ENCODE measurements around the gene KCTD2.

DNA sequence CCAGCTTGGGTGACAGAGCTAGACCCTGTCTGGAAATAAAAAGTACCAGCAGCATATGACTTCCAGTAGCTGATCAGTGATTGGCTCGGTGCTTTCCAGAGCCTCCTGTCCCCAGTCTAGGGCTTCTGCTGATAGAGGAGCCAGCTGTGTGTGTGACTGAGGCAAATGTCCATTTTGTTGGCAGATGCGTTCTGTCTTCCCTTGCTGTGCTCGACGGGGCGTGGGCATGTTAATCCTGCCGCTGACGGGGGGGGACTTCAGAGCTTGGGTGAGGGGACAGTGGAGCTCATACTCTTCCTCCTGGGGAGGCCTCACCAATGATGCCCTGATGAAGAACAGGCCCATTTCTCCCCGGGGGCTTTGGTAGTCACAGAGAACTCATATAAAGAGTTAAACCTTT, 14.6 kb downstream of the KCTD2 start:
- TF ChIP-seq, protein P1, sequence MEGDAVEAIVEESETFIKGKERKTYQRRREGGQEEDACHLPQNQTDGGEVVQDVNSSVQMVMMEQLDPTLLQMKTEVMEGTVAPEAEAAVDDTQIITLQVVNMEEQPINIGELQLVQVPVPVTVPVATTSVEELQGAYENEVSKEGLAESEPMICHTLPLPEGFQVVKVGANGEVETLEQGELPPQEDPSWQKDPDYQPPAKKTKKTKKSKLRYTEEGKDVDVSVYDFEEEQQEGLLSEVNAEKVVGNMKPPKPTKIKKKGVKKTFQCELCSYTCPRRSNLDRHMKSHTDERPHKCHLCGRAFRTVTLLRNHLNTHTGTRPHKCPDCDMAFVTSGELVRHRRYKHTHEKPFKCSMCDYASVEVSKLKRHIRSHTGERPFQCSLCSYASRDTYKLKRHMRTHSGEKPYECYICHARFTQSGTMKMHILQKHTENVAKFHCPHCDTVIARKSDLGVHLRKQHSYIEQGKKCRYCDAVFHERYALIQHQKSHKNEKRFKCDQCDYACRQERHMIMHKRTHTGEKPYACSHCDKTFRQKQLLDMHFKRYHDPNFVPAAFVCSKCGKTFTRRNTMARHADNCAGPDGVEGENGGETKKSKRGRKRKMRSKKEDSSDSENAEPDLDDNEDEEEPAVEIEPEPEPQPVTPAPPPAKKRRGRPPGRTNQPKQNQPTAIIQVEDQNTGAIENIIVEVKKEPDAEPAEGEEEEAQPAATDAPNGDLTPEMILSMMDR (IDR thresholded peaks at IDR 0.05; ENCODE audit: poor library complexity): no peak
- TF ChIP-seq EZH2 (IDR thresholded peaks at IDR 0.05; ENCODE audit: borderline replicate concordance): no peak

All from hepatocyte (in vitro differentiated cells).